SJSA1 (cell line): ENCODE data around the gene SEPTIN5. TPM values are rescaled to one million over a fixed set of nuclear protein-coding genes. Genes with fewer than 3 reads are reported as not detected.
A peak's percentile ranks its signal among the peaks of the same experiment; 100 is the strongest.

Source experiments
- DNase-seq, 2 experiments: peaks; one replicate each; pipeline ENCODE4 v3.0.0-alpha.2; 2015 to 2020; ENCODE audit warnings: low spot score in 2 of 2, low read depth in 1 of 2
- H3K27ac ChIP-seq: fragments of 250-450 bp; sonication (Bioruptor Pico); 2 replicates; pipeline ENCODE4 v1.5.1; 2020; ENCODE audit warnings: mild to moderate bottlenecking, moderate library complexity
- H3K27me3 ChIP-seq: fragments of 250-450 bp; sonication (Bioruptor Pico); replicated peaks from 2 replicates; pipeline ENCODE4 v1.5.1; 2020; ENCODE audit warnings: mild to moderate bottlenecking, moderate library complexity
- H3K36me3 ChIP-seq: fragments of 250-450 bp; sonication (Bioruptor Pico); 2 replicates; pipeline ENCODE4 v1.5.1; 2020; ENCODE audit warnings: mild to moderate bottlenecking
- H3K4me1 ChIP-seq: fragments of 250-450 bp; sonication (Bioruptor Pico); replicated peaks from 2 replicates; pipeline ENCODE4 v1.6.1; 2021; ENCODE audit warnings: mild to moderate bottlenecking
- H3K4me3 ChIP-seq: fragments of 250-450 bp; sonication (Bioruptor Pico); 2 replicates; pipeline ENCODE4 v1.5.1; 2020; ENCODE audit warnings: mild to moderate bottlenecking
- H3K9me3 ChIP-seq: fragments of 250-450 bp; sonication (Bioruptor Pico); replicated peaks from 2 replicates; pipeline ENCODE4 v1.5.1; 2020; ENCODE audit warnings: mild to moderate bottlenecking
- total RNA-seq: library from RNA; depleted of rRNA; stranded (reverse); fragments of >200 nt; shearing (Covaris generic); gene quantifications from 2 replicates; pipeline ENCODE4 v1.2.3, GENCODE V29; 2014

Gene SEPTIN5
- total RNA-seq, 1 experiment from 2014 or later = 13.3 TPM

- H3K4me3 ChIP-seq = no peak overlapping the region
- H3K27me3 ChIP-seq = no peaks in the 10 kb centered on the region
- no peak overlapping the region for H3K27ac ChIP-seq
- peaks cover 13% of the 10 kb centered on the region for H3K36me3 ChIP-seq
- peaks cover 28% of the 10 kb centered on the region for H3K4me1 ChIP-seq
- DNase-seq = no peak
- H3K9me3 ChIP-seq = 0 out of 2 replicates have a peak, but pooled peaks cover 5% of the 10 kb centered on the region
These were observed 1.9 kb downstream of the SEPTIN5 start for GRCh38 chr22:19716041-19716828.

- peaks cover 13% of the 10 kb centered on the region for H3K36me3 ChIP-seq
- peaks cover 28% of the 10 kb centered on the region for H3K4me1 ChIP-seq
- DNase-seq = no peak
- no peak overlapping the region for H3K4me3 ChIP-seq
- H3K9me3 ChIP-seq = 0 out of 2 replicates have a peak, but pooled peaks cover 5% of the 10 kb centered on the region
- no peak overlapping the region for H3K27ac ChIP-seq
- no peaks in the 10 kb centered on the region for H3K27me3 ChIP-seq
These were observed 2.5 kb downstream of the SEPTIN5 start for GRCh38 chr22:19716829-19717105.

- H3K27me3 ChIP-seq = no peaks in the 10 kb centered on the region
- 0 out of 2 replicates have a peak, but pooled peaks cover 5% of the 10 kb centered on the region for H3K9me3 ChIP-seq
- H3K4me3 ChIP-seq = no peak overlapping the region
- H3K27ac ChIP-seq = no peak overlapping the region
- H3K4me1 ChIP-seq = peaks cover 28% of the 10 kb centered on the region
- no peak for DNase-seq
- H3K36me3 ChIP-seq = peaks cover 13% of the 10 kb centered on the region
These were observed 2.9 kb downstream of the SEPTIN5 start for GRCh38 chr22:19717181-19717580.

GRCh38 chr22:19717691-19718455, 3.6 kb downstream of the SEPTIN5 start:
- Histone ChIP-seq H3K4me3 (peak overlapping the region; percentile 59), H3K36me3 (peaks cover 18% of the 10 kb centered on the region), H3K4me1 (peaks cover 28% of the 10 kb centered on the region), H3K27me3 (no peaks in the 10 kb centered on the region), H3K27ac (peak overlapping the region; percentile 46; the same call in 1 of the 2 replicates), H3K9me3 (0 out of 2 replicates have a peak, but pooled peaks cover 5% of the 10 kb centered on the region)
- DNase-seq = peak; percentile 73 to 80

GRCh38 chr22:19718456-19719049, 4.2 kb downstream of the SEPTIN5 start:
- Histone ChIP-seq H3K27me3 (no peaks in the 10 kb centered on the region), H3K4me1 (peaks cover 28% of the 10 kb centered on the region), H3K4me3 (peak overlapping the region; percentile 59), H3K36me3 (peaks cover 18% of the 10 kb centered on the region), H3K9me3 (0 out of 2 replicates have a peak, but pooled peaks cover 5% of the 10 kb centered on the region), H3K27ac (peak overlapping the region; percentile 46; the same call in 1 of the 2 replicates)
- DNase-seq = no peak

GRCh38 chr22:19719050-19719482, 4.8 kb downstream of the SEPTIN5 start:
- DNase-seq = no peak
- peaks cover 24% of the 10 kb centered on the region for H3K4me1 ChIP-seq

GRCh38 chr22:19719488-19720021, 5.3 kb downstream of the SEPTIN5 start:
- H3K4me1 ChIP-seq = peaks cover 24% of the 10 kb centered on the region
- no peak overlapping the region for H3K4me3 ChIP-seq
- H3K36me3 ChIP-seq = peaks cover 18% of the 10 kb centered on the region
- 0 out of 2 replicates have a peak, but pooled peaks cover 5% of the 10 kb centered on the region for H3K9me3 ChIP-seq
- H3K27me3 ChIP-seq = no peaks in the 10 kb centered on the region
- DNase-seq = no peak
- H3K27ac ChIP-seq = no peak overlapping the region

More at GRCh38 chr22:19719050-19719482, 4.8 kb downstream of the SEPTIN5 start:
- Histone ChIP-seq H3K9me3 (0 out of 2 replicates have a peak, but pooled peaks cover 5% of the 10 kb centered on the region), H3K36me3 (peaks cover 18% of the 10 kb centered on the region), H3K27ac (no peak overlapping the region), H3K27me3 (no peaks in the 10 kb centered on the region), H3K4me3 (peak overlapping the region; percentile 59; the same call in 1 of the 2 replicates)

- H3K36me3 ChIP-seq = peaks cover 18% of the 10 kb centered on the region
- peaks cover 18% of the 10 kb centered on the region for H3K4me1 ChIP-seq
- H3K9me3 ChIP-seq = 0 out of 2 replicates have a peak, but pooled peaks cover 5% of the 10 kb centered on the region
These were observed 6.0 kb downstream of the SEPTIN5 start for GRCh38 chr22:19720150-19720827.

GRCh38 chr22:19720999-19721329, 6.7 kb downstream of the SEPTIN5 start:
- Histone ChIP-seq H3K27me3 (no peaks in the 10 kb centered on the region), H3K9me3 (0 out of 2 replicates have a peak, but pooled peaks cover 5% of the 10 kb centered on the region), H3K36me3 (peaks cover 18% of the 10 kb centered on the region), H3K27ac (no peak overlapping the region), H3K4me3 (no peak overlapping the region), H3K4me1 (peaks cover 18% of the 10 kb centered on the region)
- no peak for DNase-seq

More at GRCh38 chr22:19720150-19720827, 6.0 kb downstream of the SEPTIN5 start:
- Histone ChIP-seq H3K27me3 (no peaks in the 10 kb centered on the region), H3K4me3 (no peak overlapping the region), H3K27ac (no peak overlapping the region)
- DNase-seq = no peak

- Histone ChIP-seq H3K27me3 (no peaks in the 10 kb centered on the region), H3K4me3 (no peak overlapping the region), H3K27ac (no peak overlapping the region), H3K4me1 (peaks cover 18% of the 10 kb centered on the region), H3K36me3 (peaks cover 18% of the 10 kb centered on the region), H3K9me3 (0 out of 2 replicates have a peak, but pooled peaks cover 5% of the 10 kb centered on the region)
- DNase-seq = no peak
These were observed 7.3 kb downstream of the SEPTIN5 start for GRCh38 chr22:19721330-19722177.

- no peak for DNase-seq
- peaks cover 18% of the 10 kb centered on the region for H3K36me3 ChIP-seq
- peaks cover 16% of the 10 kb centered on the region for H3K4me1 ChIP-seq
- H3K4me3 ChIP-seq = no peak overlapping the region
- no peak overlapping the region for H3K27ac ChIP-seq
- 0 out of 2 replicates have a peak, but pooled peaks cover 5% of the 10 kb centered on the region for H3K9me3 ChIP-seq
- no peaks in the 10 kb centered on the region for H3K27me3 ChIP-seq
These were observed 8.1 kb downstream of the SEPTIN5 start for GRCh38 chr22:19722178-19722981.

- Histone ChIP-seq H3K36me3 (peaks cover 18% of the 10 kb centered on the region), H3K27ac (no peak overlapping the region), H3K4me1 (peaks cover 10% of the 10 kb centered on the region), H3K9me3 (0 out of 2 replicates have a peak, but pooled peaks cover 5% of the 10 kb centered on the region), H3K4me3 (no peak overlapping the region), H3K27me3 (no peaks in the 10 kb centered on the region)
- no peak for DNase-seq
These were observed 8.6 kb downstream of the SEPTIN5 start for GRCh38 chr22:19722982-19723231.
